Activated CD8-positive, alpha-beta memory T cell treated with anti-CD3 and anti-CD28 coated beads for 48 hours (primary cell): Measurements from ENCODE around the gene CACNA2D3.
"Not testable (repeated sequence)": the region's sequence is repeated elsewhere in the genome, so short reads cannot be mapped to it uniquely, and the experiment has no call there.

Source experiments
- DNase-seq, 3 experiments: peaks; one replicate each; pipeline ENCODE4 v3.0.0-alpha.2; 2020; ENCODE audit warnings: low read depth in 2 of 3, low spot score in 2 of 3

The CACNA2D3 gene

GRCh38 chr3:54437271-54437670, 314.9 kb downstream of the CACNA2D3 start:
- no peak for DNase-seq

- DNase-seq, result no peak
Measured at GRCh38 chr3:54443561-54444161, 321.3 kb downstream of the CACNA2D3 start.

GRCh38 chr3:54445630-54446029, 323.3 kb downstream of the CACNA2D3 start:
- DNase-seq, result no peak

- no peak for DNase-seq
Measured at GRCh38 chr3:54447427-54447826, 325.1 kb downstream of the CACNA2D3 start.

- no peak for DNase-seq
Measured at GRCh38 chr3:54454806-54455205, 332.5 kb downstream of the CACNA2D3 start.

- DNase-seq, result no peak
Measured at GRCh38 chr3:54458357-54458756, 336.0 kb downstream of the CACNA2D3 start.

GRCh38 chr3:54464554-54464953, 342.2 kb downstream of the CACNA2D3 start:
- DNase-seq, result not testable (repeated sequence)

GRCh38 chr3:54476891-54477290, 354.5 kb downstream of the CACNA2D3 start:
- no peak for DNase-seq

GRCh38 chr3:54481606-54482365, 359.4 kb downstream of the CACNA2D3 start:
- DNase-seq, result no peak

GRCh38 chr3:54484334-54484733, 362.0 kb downstream of the CACNA2D3 start:
- DNase-seq, result no peak

GRCh38 chr3:54486317-54486716, 364.0 kb downstream of the CACNA2D3 start:
- no peak for DNase-seq

GRCh38 chr3:54488297-54488696, 365.9 kb downstream of the CACNA2D3 start:
- DNase-seq, result no peak

- no peak for DNase-seq
Measured at GRCh38 chr3:54494209-54494608, 371.9 kb downstream of the CACNA2D3 start.

- DNase-seq, result no peak
Measured at GRCh38 chr3:54506603-54507002, 384.3 kb downstream of the CACNA2D3 start.

GRCh38 chr3:54507876-54508460, 385.6 kb downstream of the CACNA2D3 start:
- no peak for DNase-seq

GRCh38 chr3:54510506-54510905, 388.2 kb downstream of the CACNA2D3 start:
- DNase-seq, result no peak

- no peak for DNase-seq
Measured at GRCh38 chr3:54511766-54512365, 389.5 kb downstream of the CACNA2D3 start.

GRCh38 chr3:54514006-54514405, 391.7 kb downstream of the CACNA2D3 start:
- DNase-seq, result no peak

GRCh38 chr3:54514416-54514815, 392.1 kb downstream of the CACNA2D3 start:
- no peak for DNase-seq

GRCh38 chr3:54515441-54516213, 393.3 kb downstream of the CACNA2D3 start:
- DNase-seq, result no peak

GRCh38 chr3:54517424-54517823, 395.1 kb downstream of the CACNA2D3 start:
- no peak for DNase-seq
